Naive thymus-derived CD8-positive, alpha-beta T cell (primary cell): ENCODE data around the gene UBASH3A. TPM values are rescaled to one million over a fixed set of nuclear protein-coding genes. Genes with fewer than 3 reads are reported as not detected.
"Not testable (repeated sequence)": the region's sequence is repeated elsewhere in the genome, so short reads cannot be mapped to it uniquely, and the experiment has no call there.

ENCODE experiments used
- ATAC-seq, 2 donors: fragments of 150-1000 bp; cut with Tn5 transposase in 1 of 2; sonication (Bioruptor Pico), chemical (Tn5 transposase) in 1 of 2; 1 replicate in 1 of 2; 2 replicates in 1 of 2; pipeline ENCODE4 v1.10.0; 2021; ENCODE audit warnings: mild to moderate bottlenecking in 2 of 2, moderate library complexity in 2 of 2
- POLR2A ChIA-PET: fragments of 350-600 bp; sonication (Branson Sonifier 250); formaldehyde crosslinking; loops from one replicate; lab custom pipeline; 2021; ENCODE audit warnings: antibody characterized with exemption; lab: Charles Lee
- DNase-seq, 10 donors: peaks; one replicate each; pipeline versions ENCODE4 v3.0.0 to v3.0.0-alpha.2; 2020 to 2022
- H3K27ac Mint-ChIP-seq, 10 donors: one replicate each; pipeline ENCODE4 v1.8.0; 2020 to 2022; ENCODE audit warnings: mild to moderate bottlenecking in 10 of 10, mixed read lengths in 10 of 10, moderate library complexity in 4 of 10, inconsistent platforms in 1 of 10
- H3K27me3 Mint-ChIP-seq, 5 donors: one replicate each; pipeline ENCODE4 v1.8.0; 2021 to 2022; ENCODE audit warnings: mixed read lengths in 5 of 5
- H3K36me3 Mint-ChIP-seq, 3 donors: one replicate each; pipeline ENCODE4 v1.8.0; 2020 to 2022; ENCODE audit warnings: mixed read lengths in 3 of 3, mild to moderate bottlenecking in 2 of 3, inconsistent platforms in 1 of 3
- H3K4me1 Mint-ChIP-seq, 4 donors: one replicate each; pipeline ENCODE4 v1.8.0; 2021 to 2022; ENCODE audit warnings: mixed read lengths in 4 of 4
- H3K4me3 Mint-ChIP-seq, 10 donors: one replicate each; pipeline ENCODE4 v1.8.0; 2020 to 2022; ENCODE audit warnings: mild to moderate bottlenecking in 10 of 10, mixed read lengths in 10 of 10, moderate library complexity in 6 of 10, inconsistent platforms in 1 of 10
- H3K9me3 Mint-ChIP-seq, 9 donors: one replicate each; pipeline ENCODE4 v1.8.0; 2020 to 2022; ENCODE audit warnings: mixed read lengths in 9 of 9, mild to moderate bottlenecking in 3 of 9, inconsistent platforms in 1 of 9, moderate library complexity in 1 of 9
- polyA plus RNA-seq, 3 donors: library from polyadenylated mRNA; unstranded; fragments of 300-500 nt; fragmentation: Illumina TruSeq; gene quantifications; one replicate each; pipeline ENCODE4 v1.2.3, GENCODE V29; 2021
- total RNA-seq, 8 experiments: library from RNA in 2 of 8; stranded (reverse) in 2 of 8; gene quantifications; one replicate each; pipeline ENCODE4 v1.2.3 and lab custom pipeline; 2021 to 2026

The UBASH3A gene
- total and polyA plus RNA-seq, 5 experiments from 2014 or later = 32.8 to 99.6 (median 75.3) TPM

DNA sequence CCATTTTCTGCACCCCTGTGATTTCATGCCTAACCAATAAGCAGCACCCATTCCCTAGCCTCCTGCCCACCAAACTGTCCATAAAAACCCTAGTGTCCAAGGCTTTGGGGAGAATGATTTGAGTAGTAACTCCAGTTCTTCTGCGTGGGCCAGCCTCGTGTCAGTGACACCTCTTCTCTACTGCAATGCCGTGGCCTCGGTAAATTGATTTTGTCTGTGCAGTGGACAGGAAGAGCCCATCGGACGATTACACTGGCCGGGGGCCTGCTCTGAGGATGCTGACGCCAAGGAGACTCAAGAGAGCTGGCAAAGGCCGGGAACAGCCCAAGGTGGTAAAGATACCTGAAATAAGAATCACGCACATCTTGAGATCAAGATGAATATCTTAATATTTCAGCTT, 63.0 kb downstream of the UBASH3A start:
- Mint-ChIP-seq H3K27me3 (no peaks in the 10 kb centered on the region), H3K4me1 (peaks cover 24 to 63% (median 51%) of the 10 kb centered on the region in 4 donors), H3K27ac (peak overlapping the region in 4 of 10 donors; percentile 36 to 87 (median 62)), H3K9me3 (no peaks in the 10 kb centered on the region), H3K36me3 (no peaks in the 10 kb centered on the region), H3K4me3 (no peak overlapping the region)
- ATAC-seq = no peak
- POLR2A ChIA-PET = no interaction called here
- no peak for DNase-seq

DNA sequence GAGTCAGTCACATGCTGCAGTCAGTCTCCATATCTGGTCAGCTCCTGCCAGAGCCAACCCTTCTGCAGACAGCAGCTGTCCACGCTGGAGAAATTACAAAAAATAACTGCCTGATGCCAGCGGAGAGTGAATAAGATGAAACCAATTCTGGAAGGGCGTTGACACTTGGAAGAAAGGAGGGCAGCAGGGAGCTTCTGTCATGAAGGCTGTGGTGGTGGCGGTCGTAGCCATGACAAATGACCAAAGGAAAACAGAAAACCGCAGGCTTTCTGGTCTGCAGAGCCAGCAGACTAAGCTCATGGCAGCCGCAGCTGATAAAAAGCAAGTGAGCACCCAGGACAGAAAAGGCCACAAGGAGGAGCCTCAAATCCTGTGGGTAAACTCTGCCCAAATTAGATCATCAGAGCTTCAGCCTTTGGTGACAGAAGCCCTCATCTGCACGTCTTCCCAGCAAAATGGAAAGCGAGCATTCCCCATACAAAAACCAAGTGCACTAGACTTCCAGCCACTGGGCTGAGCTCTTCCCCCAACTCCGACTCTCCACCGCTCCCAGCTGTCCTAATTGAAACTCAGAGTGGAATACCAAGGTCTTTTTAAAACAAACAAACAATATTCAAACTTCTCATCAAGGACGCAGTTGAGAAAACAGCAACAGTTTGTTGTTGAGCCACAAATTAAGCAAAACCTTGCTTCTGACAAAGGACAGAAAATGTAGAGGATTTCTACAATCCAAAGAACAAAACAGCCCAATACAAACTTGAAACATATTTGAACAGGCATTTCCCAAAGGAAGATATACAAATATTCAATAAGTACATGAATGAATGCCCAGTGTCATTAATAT, 63.7 kb downstream of the UBASH3A start:
- Mint-ChIP-seq H3K27ac (peak overlapping the region in 5 of 10 donors; percentile 4 to 87 (median 50)), H3K4me3 (no peak overlapping the region), H3K36me3 (no peaks in the 10 kb centered on the region), H3K9me3 (no peaks in the 10 kb centered on the region), H3K27me3 (no peaks in the 10 kb centered on the region), H3K4me1 (peaks cover 21 to 56% (median 44%) of the 10 kb centered on the region in 4 donors)
- POLR2A ChIA-PET = no interaction called here
- no peak for ATAC-seq
- DNase-seq = peak in 1 of 10 donors; percentile 25

DNA sequence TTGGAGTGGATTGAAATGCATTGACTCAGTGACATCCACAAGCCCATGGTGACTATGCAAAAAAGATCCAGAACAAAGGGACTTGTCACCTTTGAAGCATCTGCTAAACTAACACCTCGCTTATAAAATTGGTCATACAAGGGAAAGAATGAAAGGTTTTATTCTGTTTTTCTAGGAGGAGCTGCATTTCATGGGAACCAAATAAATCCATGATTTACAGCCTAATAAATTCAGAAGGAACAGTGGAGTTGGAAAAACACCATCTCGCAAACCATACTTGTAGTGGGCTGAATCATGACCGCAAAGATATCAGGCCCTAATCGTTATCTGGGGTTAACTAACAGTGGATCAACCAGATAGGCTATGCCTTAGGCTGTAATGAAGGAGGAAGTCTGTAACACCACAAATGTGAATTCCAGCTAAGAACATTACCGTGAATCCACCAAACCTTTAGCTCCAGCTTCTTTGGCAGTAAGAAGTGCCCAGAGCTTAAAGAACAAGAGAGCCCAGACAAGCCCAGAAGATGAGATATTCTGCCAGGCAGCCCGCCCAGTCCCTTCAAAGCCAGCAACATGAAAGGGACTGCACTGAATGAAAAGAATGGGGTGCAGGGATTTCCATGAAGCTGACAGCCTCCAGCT, 64.9 kb downstream of the UBASH3A start:
- POLR2A ChIA-PET = no interaction called here
- Mint-ChIP-seq H3K9me3 (no peaks in the 10 kb centered on the region), H3K27me3 (no peaks in the 10 kb centered on the region), H3K36me3 (no peaks in the 10 kb centered on the region), H3K27ac (peak overlapping the region in 1 of 10 donors; percentile 50), H3K4me3 (no peak overlapping the region), H3K4me1 (peaks cover 16 to 45% (median 33%) of the 10 kb centered on the region in 4 donors)
- DNase-seq (no peak), ATAC-seq (no peak)

DNA sequence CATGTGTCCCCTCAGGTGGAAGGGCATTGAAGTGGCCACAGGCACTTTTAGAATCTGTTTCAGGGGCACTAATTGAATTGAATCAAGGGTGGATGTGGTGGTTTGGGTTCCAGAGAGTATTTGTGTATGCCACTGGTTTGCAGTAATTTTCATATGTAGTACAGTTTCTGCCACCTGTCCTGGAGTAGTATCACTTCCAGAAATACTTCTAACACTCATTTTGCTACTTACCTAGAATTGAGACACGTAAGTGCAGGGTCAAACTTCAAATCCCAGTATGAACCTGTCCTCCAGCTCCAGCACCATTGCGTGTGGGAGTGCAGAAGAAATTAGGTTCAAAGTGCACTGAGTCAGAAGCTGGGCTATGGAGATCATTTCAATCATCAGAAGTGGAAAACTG, 65.6 kb downstream of the UBASH3A start:
- Mint-ChIP-seq H3K4me3 (no peak overlapping the region), H3K27ac (peak overlapping the region in 1 of 10 donors; percentile 50), H3K9me3 (no peaks in the 10 kb centered on the region), H3K4me1 (peaks cover 12 to 38% (median 27%) of the 10 kb centered on the region in 4 donors), H3K36me3 (no peaks in the 10 kb centered on the region), H3K27me3 (no peaks in the 10 kb centered on the region)
- no peak for DNase-seq
- POLR2A ChIA-PET = no interaction called here
- no peak for ATAC-seq

DNA sequence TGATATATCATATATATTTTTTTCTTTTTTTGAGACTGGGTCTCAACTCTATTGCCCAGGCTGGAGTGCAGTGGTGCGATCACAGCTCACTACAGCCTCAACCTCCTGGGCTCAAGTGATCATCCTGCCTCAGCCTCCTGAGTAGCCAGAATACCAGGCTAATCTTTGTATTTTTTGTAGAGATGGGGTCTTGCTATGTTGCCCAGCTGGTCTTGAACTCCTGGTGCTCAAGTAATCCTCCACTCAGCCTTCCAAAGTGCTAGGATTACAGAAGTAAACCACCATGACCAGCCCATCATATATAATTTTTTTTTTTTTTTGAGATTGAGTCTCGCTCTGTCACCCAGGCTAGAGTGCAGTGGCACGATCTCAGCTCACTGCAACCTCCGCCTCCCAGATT, 66.0 kb downstream of the UBASH3A start:
- H3K36me3 Mint-ChIP-seq, ATAC-seq, H3K27ac Mint-ChIP-seq, DNase-seq, H3K27me3 Mint-ChIP-seq, POLR2A ChIA-PET, H3K9me3 Mint-ChIP-seq, H3K4me3 Mint-ChIP-seq: not testable (repeated sequence)
- peaks cover 13 to 33% (median 22%) of the 10 kb centered on the region in 4 donors for H3K4me1 Mint-ChIP-seq

DNA sequence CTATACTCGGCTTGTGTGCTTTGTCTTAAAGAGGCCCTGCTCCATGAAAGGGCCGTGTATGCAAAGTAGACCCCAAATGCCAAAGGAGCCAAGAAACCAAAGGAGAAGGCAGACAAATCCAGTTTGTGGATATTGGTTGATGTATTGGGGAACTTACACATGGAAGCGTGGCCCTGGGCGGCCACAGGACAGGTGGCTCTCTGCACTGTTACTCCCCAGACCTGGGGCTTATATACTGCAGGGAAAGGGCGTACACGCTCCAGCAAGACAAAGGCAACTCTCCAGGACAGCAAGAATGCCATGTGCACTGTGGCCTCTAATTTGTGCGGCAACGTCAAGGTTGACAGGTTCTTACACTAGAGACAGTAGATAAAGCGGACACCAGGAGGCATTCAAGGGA, 67.5 kb downstream of the UBASH3A start:
- no peak for DNase-seq
- H3K36me3 Mint-ChIP-seq = no peaks in the 10 kb centered on the region
- no peak for ATAC-seq
- H3K4me1 Mint-ChIP-seq = peaks cover 5 to 20% (median 10%) of the 10 kb centered on the region in 4 donors
- H3K9me3 Mint-ChIP-seq = no peaks in the 10 kb centered on the region
- no peak overlapping the region for H3K4me3 Mint-ChIP-seq
- POLR2A ChIA-PET = no interaction called here
- H3K27me3 Mint-ChIP-seq = no peaks in the 10 kb centered on the region
- peak overlapping the region in 1 of 10 donors; percentile 18 for H3K27ac Mint-ChIP-seq

DNA sequence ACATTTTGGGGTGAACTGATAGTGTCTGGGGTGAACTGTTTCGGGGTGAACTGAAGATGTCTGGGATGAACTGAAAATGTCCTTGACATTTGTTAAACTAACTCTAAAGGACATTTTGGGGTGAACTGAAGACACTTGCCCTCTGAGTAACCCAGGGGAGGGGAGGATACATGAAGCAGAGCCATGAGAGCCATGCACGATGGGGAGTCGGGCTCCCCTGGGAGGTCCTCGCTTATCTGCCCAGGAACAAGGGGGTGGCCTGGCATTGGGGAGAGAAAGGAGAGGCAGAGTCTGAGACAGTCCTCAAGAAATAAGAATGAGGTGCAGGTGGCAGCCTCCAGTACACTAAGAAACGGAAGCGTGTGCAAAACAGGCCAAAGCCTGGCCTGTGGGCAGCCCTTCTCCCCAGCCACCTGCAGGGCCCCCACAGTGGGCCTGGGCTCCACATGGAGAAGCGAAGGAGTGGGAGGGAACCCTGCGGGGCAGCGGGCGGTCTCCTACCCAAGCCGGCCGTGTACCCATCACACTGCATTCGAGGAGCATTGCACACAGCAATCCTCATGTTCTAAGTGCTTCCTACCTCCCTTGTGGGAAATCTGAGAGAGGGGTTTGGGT, 68.1 kb downstream of the UBASH3A start:
- no peak overlapping the region for H3K4me3 Mint-ChIP-seq
- ATAC-seq = no peak
- no peaks in the 10 kb centered on the region for H3K27me3 Mint-ChIP-seq
- H3K27ac Mint-ChIP-seq = peak overlapping the region in 2 of 10 donors; percentile 18 to 60
- DNase-seq = no peak
- POLR2A ChIA-PET = no interaction called here
- no peaks in the 10 kb centered on the region for H3K36me3 Mint-ChIP-seq
- no peaks in the 10 kb centered on the region for H3K9me3 Mint-ChIP-seq
- peaks cover 5 to 16% (median 8%) of the 10 kb centered on the region in 4 donors for H3K4me1 Mint-ChIP-seq

DNA sequence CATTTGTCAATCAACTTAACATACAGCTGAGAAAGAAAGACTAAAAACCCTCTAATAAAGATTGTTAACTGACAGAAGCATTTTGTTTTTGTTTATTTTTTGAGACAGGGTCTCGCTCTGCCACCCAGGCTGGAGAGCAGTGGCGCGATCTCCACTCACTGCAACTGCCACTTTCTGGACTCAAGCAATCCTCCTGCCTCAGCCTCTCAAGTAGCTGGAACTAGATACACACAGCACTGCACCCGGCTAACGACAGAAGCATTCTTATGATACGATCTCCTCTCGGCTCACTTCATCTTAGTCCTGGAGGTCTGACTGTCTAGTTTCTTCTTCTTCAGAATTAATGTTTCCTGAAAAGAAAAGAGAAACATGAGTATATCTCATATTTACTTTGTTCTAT, 68.8 kb downstream of the UBASH3A start:
- no peaks in the 10 kb centered on the region for H3K27me3 Mint-ChIP-seq
- H3K9me3 Mint-ChIP-seq = no peaks in the 10 kb centered on the region
- no peaks in the 10 kb centered on the region for H3K36me3 Mint-ChIP-seq
- H3K4me3 Mint-ChIP-seq = no peak overlapping the region
- ATAC-seq (no peak), DNase-seq (no peak)
- H3K4me1 Mint-ChIP-seq = peaks cover 1 to 9% (median 3%) of the 10 kb centered on the region in 4 donors
- POLR2A ChIA-PET = no interaction called here
- H3K27ac Mint-ChIP-seq = no peak overlapping the region

DNA sequence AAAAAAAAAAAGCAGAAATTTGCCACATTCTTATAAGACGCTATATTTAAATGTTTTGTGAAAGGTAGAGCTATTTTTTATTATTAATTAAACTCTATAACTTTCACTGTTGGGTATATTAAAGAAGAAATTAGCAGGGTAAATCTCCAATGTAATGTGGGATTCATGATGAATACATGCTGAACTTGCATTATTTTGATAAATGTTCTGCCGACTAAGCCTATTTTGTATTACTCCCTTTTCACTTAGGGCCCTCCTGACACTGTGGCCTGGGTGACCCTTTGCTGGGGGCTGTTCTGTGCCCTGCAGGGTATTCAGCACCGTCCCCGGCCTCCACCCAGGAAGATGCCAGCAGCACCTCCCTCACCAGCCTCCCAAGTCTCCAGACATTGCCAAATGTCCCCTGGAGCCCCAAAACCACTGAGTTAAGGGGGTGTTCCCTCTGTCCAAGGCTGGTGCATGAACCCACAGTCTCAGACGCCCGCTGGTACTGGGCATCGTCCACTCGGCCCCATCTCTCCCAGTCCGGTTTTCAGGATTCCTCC, 69.9 kb downstream of the UBASH3A start:
- no peak overlapping the region for H3K4me3 Mint-ChIP-seq
- H3K4me1 Mint-ChIP-seq = peaks cover 0 to 7% (median 1%) of the 10 kb centered on the region in 4 donors
- H3K9me3 Mint-ChIP-seq = no peaks in the 10 kb centered on the region
- ATAC-seq (no peak), DNase-seq (no peak)
- POLR2A ChIA-PET = no interaction called here
- H3K27ac Mint-ChIP-seq = no peak overlapping the region
- H3K36me3 Mint-ChIP-seq = no peaks in the 10 kb centered on the region
- H3K27me3 Mint-ChIP-seq = no peaks in the 10 kb centered on the region

DNA sequence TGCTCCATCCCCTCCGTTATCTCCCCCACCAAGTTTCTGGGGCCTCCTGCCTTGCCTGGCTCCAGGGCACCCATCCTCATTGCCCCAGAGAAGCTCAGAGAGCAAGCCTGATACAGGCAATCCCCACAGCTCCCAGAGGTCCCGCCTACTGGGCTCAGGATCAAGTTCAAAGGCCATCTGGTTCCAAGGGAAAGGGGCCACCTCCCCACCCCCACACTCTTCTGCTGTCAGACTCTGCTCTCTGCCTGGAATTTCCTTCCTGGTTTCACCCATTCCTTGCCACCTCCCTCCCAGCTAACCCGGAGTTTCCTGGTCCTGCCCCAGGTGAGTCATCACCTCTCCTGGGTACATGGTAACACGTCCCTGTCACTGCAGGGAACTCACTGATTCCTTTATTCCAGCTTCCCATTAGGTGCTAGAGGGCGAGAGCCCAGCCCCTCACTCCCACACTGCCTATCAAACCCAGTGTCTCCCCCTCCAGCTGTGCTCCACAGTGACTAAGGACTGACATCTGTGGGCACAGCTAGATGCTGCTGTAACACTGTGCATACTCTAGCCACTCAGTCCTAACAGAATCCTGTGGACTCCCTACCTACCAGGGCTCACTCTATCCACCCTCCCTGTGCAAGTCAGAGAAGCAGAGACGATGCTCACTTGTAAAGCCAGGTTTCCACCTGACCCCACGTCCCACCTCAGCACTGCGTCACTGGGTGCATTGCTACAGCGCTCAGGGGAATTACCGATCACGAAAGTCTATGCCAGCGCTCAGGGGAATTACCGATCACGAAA, 70.5 kb downstream of the UBASH3A start:
- H3K27me3 Mint-ChIP-seq = no peaks in the 10 kb centered on the region
- POLR2A ChIA-PET = no interaction called here
- H3K36me3 Mint-ChIP-seq = no peaks in the 10 kb centered on the region
- ATAC-seq (peak in 1 of 2 donors; percentile 33), DNase-seq (no peak)
- H3K27ac Mint-ChIP-seq = peak overlapping the region in 3 of 10 donors; percentile 10 to 66 (median 20)
- peaks cover 0 to 3% (median 1%) of the 10 kb centered on the region in 4 donors for H3K4me1 Mint-ChIP-seq
- no peak overlapping the region for H3K4me3 Mint-ChIP-seq
- H3K9me3 Mint-ChIP-seq = no peaks in the 10 kb centered on the region

DNA sequence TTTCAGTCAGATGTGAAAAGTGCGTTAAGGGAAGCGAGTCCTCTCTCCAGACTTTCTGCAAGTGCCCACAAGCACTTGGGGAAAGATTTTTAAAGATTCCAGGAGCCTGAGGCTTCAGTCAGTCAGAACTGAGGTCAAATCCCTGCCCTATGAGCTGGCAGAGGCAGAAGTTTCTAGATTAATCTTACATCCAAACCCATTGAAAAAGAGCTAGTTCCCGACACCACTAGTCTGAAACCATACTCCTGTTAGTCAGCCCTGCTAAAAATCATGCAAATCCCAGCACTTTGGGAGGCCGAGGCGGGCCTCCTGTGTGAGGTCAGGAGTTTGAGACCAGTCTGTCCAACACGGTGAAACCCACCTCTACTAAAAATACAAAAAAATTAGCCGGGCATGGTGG, 71.3 kb downstream of the UBASH3A start:
- no peaks in the 10 kb centered on the region for H3K27me3 Mint-ChIP-seq
- H3K4me1 Mint-ChIP-seq = peaks cover 0 to 3% (median 0%) of the 10 kb centered on the region in 4 donors
- no peak overlapping the region for H3K4me3 Mint-ChIP-seq
- no peak for ATAC-seq
- POLR2A ChIA-PET = no interaction called here
- DNase-seq = no peak
- no peaks in the 10 kb centered on the region for H3K36me3 Mint-ChIP-seq
- H3K27ac Mint-ChIP-seq = peak overlapping the region in 1 of 10 donors; percentile 78
- no peaks in the 10 kb centered on the region for H3K9me3 Mint-ChIP-seq
